ENCODE results near the gene NPPC.

DNA sequence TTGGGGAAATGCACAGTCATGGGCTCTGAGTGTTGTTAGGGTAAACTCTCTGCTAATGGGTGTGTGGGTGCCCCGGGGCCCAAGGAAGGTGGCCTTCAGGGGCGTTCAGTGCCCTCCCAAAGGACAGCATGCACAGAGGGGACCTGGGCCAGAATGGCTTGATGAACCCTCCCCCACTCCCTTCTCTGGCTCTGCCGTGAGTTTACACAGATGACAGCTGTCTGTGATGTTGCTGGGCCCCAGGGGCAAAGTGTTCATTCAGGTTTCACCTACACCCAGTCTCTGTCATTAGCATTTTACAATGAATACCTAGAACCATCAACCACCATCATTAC is 3.2 kb downstream of the NPPC start:
- no peak for TF ChIP-seq POLR2A (IDR thresholded peaks at IDR 0.05; ENCODE audit: low read length)
- TF ChIP-seq GATA1 (IDR thresholded peaks at IDR 0.05; ENCODE audit: low read depth, low read length) = no peak

Measured in erythroblast (primary cell).